ENCODE results near the gene DCDC2B.

- TF ChIP-seq CTCF (IDR thresholded peaks at IDR 0.05) (no peak), POLR2AphosphoS5 (IDR thresholded peaks at IDR 0.05) (no peak), POLR2A (IDR thresholded peaks at IDR 0.05) (peak; percentile 61)
Observed at GRCh38 chr1:32250893-32251716, 42.2 kb downstream of the DCDC2B start, which contains the start of gene LCK.
